ENCODE results near the gene EPB41. TPM values are rescaled to one million over a fixed set of nuclear protein-coding genes. Genes with fewer than 3 reads are reported as not detected.

The EPB41 gene
- polyA plus RNA-seq, 5 donors: 36.5 to 53.0 (median 46.3) TPM

- DNase-seq: no peak
Measured at GRCh38 chr1:28889357-28889756, 25.0 kb upstream of the EPB41 start.

- no peak for DNase-seq
Measured at GRCh38 chr1:28890435-28890834, 23.9 kb upstream of the EPB41 start.

- no peak for DNase-seq
Measured at GRCh38 chr1:28890836-28891235, 23.5 kb upstream of the EPB41 start.

- no peak for DNase-seq
Measured at GRCh38 chr1:28891256-28891655, 23.1 kb upstream of the EPB41 start.

GRCh38 chr1:28893403-28894102, 20.8 kb upstream of the EPB41 start:
- no peak for DNase-seq

GRCh38 chr1:28894785-28895184, 19.6 kb upstream of the EPB41 start:
- DNase-seq: no peak

- no peak for DNase-seq
Measured at GRCh38 chr1:28895896-28896608, 18.3 kb upstream of the EPB41 start.

GRCh38 chr1:28896609-28896986, 17.8 kb upstream of the EPB41 start:
- DNase-seq: no peak

- no peak for DNase-seq
Measured at GRCh38 chr1:28897789-28898188, 16.6 kb upstream of the EPB41 start.

- DNase-seq: no peak
Measured at GRCh38 chr1:28898405-28898881, 15.9 kb upstream of the EPB41 start.

- DNase-seq: no peak
Measured at GRCh38 chr1:28899267-28899666, 15.1 kb upstream of the EPB41 start.

GRCh38 chr1:28900562-28900961, 13.8 kb upstream of the EPB41 start:
- DNase-seq: no peak

- no peak for DNase-seq
Measured at GRCh38 chr1:28902738-28903137, 11.6 kb upstream of the EPB41 start.

GRCh38 chr1:28905921-28906666, 8.3 kb upstream of the EPB41 start:
- DNase-seq: no peak

GRCh38 chr1:28909198-28909597, 5.2 kb upstream of the EPB41 start:
- DNase-seq: no peak

- no peak for DNase-seq
Measured at GRCh38 chr1:28910379-28911115, 3.8 kb upstream of the EPB41 start.

- DNase-seq: no peak
Measured at GRCh38 chr1:28913786-28914227, 562 bp upstream of the EPB41 start.

GRCh38 chr1:28915031-28915895, 894 bp downstream of the EPB41 start:
- DNase-seq: peak; percentile 35 to 36

GRCh38 chr1:28917757-28918118, 3.4 kb downstream of the EPB41 start:
- no peak for DNase-seq

GRCh38 chr1:28921286-28921869, 7.0 kb downstream of the EPB41 start:
- DNase-seq: no peak
